Fibroblast of lung (primary cell): Measurements from ENCODE around the gene CD300LF.

Experiments
- CTCF ChIP-seq, 2 donors: IDR thresholded peaks in 1 of 2; conservative IDR thresholded peaks in 1 of 2; 1 replicate in 1 of 2; 2 replicates in 1 of 2; pipeline ENCODE4 v1.5.1; 2011 to 2012; ENCODE audit warnings: low read length in 2 of 2, control low read depth in 1 of 2, inconsistent platforms in 1 of 2, low read depth in 1 of 2, mild to moderate bottlenecking in 1 of 2
- EZH2 ChIP-seq: IDR thresholded peaks from 2 replicates; pipeline ENCODE4 v1.5.1; 2012; ENCODE audit warnings: low read length, control low read depth, mild to moderate bottlenecking; ENCODE audit errors: missing control alignments

- TF ChIP-seq EZH2: no peak
- no peak for TF ChIP-seq CTCF (conservative IDR thresholded peaks at IDR 0.05 in 1 of 2, IDR thresholded peaks at IDR 0.05 in 1 of 2; ENCODE audit: low read depth in 1 of 2, low read length in 2 of 2)
Measured at GRCh38 chr17:74680941-74681340, 31.8 kb downstream of the CD300LF start.
